DND-41 (cell line): Measurements from ENCODE around the gene MAT1A.

Source experiments
- CTCF ChIP-seq: IDR thresholded peaks from 2 replicates; pipeline ENCODE4 v1.5.1; 2012; ENCODE audit warnings: borderline replicate concordance, low read length, moderate library complexity, mild to moderate bottlenecking; ENCODE audit not compliant: poor library complexity, severe bottlenecking; ENCODE audit errors: extremely low read depth
- EZH2 ChIP-seq: IDR thresholded peaks from 3 replicates; pipeline ENCODE4 v1.6.1; 2012; ENCODE audit warnings: borderline replicate concordance, low read depth, mild to moderate bottlenecking, moderate library complexity, low read length, inconsistent platforms; ENCODE audit not compliant: severe bottlenecking

DNA sequence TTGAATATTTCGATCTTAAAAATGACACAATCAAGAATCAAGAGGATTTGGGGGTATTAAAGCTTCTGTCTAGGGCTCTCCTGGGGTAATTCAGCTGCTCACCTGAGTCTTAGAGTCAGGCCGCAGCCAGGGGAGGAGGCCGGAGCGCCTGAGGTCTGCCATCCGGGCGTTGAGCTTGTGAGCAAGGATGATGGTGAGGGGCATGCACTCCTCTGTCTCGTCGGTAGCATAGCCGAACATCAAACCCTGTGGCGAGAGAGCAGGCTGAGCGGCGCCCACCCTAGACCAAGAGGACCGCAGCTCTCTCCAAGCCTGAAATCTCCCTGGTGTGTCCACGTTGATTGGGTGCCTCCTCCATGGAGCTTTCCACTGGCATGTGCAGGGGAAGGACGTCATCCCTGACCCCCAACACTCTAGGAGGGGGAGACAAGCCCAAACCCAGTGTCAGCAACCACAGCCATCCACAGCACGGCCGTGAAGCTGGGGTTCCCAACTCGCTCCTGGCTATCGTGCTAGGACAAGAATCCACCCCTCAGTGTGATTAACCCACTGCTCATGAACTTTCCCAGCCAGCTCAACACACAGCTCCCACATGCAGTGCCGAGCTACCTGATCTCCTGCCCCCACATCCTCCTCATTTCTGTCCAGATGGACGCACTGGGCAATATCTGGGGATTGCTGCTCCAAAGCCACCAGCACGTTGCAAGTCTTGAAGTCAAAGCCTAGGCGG, 9.2 kb downstream of the MAT1A start:
- TF ChIP-seq CTCF (no peak), EZH2 (no peak)
